Brain pericyte (primary cell): ENCODE measurements around the gene PLOD2.
"Not testable (repeated sequence)": the region's sequence is repeated elsewhere in the genome, so short reads cannot be mapped to it uniquely, and the experiment has no call there.

Experiments
- DNase-seq: peaks from one replicate; pipeline ENCODE4 v3.0.0-alpha.2; 2012; ENCODE audit warnings: low read depth, low spot score

PLOD2 gene

GRCh38 chr3:146139586-146140110 is 21.3 kb downstream of the PLOD2 start:
- DNase-seq: no peak

GRCh38 chr3:146138902-146139301 is 22.1 kb downstream of the PLOD2 start:
- DNase-seq: no peak

GRCh38 chr3:146136647-146137046 is 24.3 kb downstream of the PLOD2 start:
- DNase-seq: no peak

DNA sequence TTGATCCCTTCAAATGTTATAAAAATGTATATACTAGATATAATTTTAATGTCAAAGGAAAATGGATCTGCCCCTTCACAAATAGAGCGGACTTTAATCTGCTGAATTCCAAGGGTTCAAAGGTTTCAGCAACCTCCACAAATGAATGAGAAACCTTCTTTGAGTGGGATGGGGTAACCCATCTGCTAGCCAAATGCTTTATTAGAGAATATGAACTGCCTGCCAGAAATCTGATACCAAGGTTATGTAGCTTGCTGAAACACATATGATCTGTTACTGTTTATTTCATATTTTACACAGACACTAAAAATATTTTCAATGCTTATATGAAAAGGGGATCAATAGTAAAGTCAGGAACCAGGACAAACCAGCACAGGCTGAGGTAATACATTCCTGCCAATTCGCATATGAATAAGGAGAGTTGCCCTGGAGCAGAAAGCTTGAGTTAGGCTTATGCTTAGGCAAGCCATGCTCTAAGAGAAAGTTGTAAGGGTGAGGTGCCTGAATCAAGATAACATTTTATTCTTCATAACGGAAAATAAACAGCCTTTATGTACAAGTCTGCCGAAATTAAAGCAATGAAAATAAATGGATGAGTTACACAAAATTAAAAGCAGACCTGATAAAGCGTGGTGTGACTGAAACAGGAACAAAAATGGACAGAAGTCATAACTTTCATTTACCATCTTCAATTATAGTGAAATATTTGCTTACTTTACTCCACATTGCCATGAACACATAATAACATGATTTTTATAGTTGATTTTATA is 26.5 kb downstream of the PLOD2 start:
- no peak for DNase-seq

DNA sequence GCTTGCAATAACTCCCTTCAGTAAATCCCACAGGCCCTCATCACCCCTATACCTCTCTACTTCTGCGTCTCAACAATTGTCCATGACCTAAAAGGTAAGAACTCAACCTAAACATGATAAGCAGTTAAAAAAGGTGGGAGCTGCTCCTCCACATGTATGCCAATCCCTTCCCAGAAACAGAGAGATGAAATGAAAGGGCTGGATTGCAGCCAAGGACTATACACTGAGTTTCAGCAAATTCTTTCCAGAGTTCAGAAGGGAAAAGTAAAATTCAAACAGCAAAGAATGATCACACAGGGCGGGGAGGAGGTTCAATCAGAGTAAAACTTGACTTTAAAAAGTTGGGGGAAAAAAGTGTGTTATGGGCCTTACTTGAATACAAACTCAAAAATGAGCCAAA is 27.5 kb downstream of the PLOD2 start:
- no peak for DNase-seq

GRCh38 chr3:146131616-146132410 is 29.2 kb downstream of the PLOD2 start:
- no peak for DNase-seq

DNA sequence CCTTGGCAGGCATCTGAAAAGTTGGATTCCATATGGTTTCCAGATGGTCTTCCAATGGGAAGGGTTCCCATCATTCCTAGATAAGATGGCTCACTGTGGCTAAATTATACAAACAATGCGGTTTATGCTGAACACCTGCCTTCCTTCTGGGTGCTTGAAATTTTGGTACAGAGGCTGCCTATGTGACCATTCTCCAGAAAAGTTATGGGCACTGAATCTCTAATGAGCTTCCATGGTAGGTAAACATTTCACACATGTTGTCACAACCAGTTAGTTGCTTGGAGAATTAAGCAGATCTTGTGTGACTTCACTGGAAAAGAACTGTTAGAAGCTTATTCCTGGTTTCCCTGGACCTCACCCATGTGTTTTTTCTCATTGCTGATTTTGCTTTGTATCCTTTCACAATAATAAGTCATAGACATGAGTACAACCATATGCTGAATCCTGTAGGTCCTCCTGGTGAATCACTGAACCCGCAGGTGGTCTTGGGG is 30.1 kb downstream of the PLOD2 start:
- DNase-seq: no peak

DNA sequence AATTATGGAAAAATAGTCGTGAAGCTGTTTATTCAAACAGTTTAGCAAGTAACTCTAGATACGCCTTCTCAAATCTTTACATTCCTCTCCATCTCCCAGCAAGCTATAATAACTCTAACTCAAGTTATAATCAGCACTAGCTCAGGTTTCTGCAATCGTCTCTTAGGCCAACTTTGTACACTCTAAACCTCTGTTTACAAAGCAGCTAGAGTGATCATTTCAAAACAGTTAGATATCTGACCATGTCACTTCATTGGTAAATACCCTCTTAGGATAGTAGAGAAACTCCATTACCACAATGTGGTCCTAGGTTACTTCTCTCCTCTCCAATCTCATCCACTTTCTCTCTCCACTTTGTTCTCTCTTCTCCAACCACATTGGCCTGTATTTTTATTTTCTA is 31.2 kb downstream of the PLOD2 start:
- no peak for DNase-seq

DNA sequence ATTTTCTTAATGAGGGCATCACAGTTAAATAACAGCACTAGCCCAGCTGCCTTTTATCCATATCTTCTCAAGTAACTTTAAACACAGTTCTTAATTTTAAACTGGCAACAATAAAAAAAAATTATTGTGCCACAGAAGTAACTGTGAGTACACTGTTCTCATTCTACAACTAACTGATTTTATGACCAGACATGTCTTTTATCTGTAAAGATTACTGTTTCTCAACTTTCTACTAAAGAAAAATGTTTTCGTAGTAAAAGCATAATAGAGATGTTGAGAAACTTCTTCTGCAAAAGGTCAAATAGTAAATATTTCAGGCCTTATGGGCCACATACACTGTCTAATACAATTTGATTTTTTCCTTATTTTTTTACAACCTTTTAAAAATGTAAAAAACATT is 32.0 kb downstream of the PLOD2 start:
- no peak for DNase-seq

DNA sequence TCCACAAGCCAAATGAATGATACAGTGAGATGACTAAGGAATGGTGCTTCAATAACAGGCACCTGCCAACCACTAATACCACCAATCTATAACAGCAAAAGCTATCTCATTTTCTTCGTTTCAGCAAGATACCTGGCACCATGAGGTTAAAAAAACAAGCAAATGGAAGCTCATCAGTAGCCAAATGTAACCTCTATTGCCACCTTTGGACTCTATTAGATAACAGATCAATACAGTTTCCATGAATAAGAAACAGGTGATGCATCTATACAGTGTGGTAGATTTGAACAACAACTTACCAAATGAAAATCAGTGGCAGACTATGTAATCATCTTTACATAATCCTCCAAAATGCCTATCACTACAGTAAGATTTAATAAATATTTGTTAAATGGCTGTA is 32.8 kb downstream of the PLOD2 start:
- no peak for DNase-seq

DNA sequence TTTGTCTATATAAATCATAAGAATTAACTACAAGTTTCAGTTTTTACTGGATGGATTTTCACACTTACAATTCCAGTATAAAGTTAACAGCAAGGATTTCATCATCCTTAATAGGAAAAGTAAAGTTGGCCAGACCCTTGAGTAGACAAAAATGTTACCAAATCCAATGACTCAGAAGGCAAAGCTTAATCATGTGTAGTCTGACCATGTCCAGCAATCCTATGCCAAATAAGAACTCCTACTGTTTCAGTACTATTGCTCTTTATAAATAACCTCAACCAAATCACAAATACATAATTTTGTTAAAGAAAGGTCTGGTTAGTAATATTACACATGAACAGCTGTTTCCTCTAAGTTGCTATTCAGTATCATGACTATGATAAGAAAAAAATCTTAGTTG is 35.0 kb downstream of the PLOD2 start:
- peak; percentile 67 for DNase-seq

DNA sequence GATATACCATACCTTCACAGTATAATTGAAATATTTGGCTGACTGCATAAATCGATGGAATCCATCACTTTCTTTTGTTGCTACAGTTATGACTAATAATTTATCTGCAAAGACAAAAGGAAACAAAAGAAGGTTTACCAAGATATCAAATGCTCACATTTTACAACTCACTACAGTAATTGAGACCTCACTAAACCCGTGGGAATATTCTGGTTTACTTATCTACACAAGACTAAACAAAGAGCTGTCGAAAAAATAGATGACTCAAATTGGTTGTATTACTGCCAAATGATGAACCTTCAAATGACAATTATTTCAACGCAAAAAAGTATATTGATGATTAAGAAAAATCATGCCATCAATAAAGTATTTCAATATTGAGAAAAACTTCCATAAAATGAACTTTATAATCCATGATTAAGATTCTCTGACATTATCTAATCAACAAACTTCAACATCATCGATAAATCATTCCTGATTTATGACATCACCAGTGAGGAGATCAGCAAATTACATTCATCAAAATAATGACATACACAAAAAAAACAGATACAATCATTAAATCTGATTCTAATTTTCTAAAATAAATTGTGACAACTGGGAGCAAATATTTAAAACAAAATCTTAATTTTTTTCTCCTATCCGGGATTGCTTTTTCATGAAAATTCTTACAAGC is 36.7 kb downstream of the PLOD2 start:
- DNase-seq: no peak

- no peak for DNase-seq
Measured at GRCh38 chr3:146117406-146118285, 43.3 kb downstream of the PLOD2 start.

DNA sequence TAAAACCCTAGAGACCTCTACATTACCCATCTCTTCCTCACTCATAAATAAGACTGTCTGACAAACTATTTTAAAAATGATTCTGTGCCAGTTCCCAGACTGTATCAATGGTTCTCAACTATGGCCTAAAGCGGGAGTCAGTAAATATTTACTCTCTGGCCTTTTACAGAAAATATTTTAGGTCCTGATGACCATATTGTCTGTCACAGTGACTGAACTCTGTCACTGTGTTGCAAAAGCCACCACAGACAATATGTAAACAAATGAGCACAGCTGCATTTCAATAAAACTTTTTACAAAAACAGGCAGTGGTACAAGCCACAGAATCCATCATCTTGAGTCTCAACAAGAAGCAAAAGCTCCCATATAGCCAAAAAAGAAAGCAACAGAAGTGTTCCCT is 45.4 kb downstream of the PLOD2 start:
- no peak for DNase-seq

- not testable (repeated sequence) for DNase-seq
Measured at GRCh38 chr3:146113804-146114203, 47.2 kb downstream of the PLOD2 start.

DNA sequence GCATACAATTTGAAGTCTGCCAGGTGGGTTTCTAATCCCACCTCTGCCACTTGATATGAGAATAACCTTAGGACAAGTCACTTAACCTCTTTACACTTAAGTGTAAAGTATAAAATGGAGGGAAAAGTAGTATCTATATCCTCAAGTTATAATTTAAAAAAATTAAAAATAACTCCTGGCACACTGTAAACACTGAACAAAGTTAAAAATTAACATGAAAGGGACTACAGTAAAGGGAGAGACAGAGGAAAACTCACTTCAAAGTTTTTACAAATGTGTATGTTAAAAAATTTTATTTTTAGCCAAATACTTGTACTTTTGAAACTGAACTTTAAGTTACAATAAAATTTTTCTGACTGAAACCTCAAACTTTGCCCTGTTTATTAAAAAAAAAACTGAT is 49.6 kb downstream of the PLOD2 start:
- DNase-seq: no peak

- DNase-seq: no peak
Measured at GRCh38 chr3:146110161-146110560, 50.8 kb downstream of the PLOD2 start.

- no peak for DNase-seq
Measured at GRCh38 chr3:146106986-146107385, 54.0 kb downstream of the PLOD2 start.

DNA sequence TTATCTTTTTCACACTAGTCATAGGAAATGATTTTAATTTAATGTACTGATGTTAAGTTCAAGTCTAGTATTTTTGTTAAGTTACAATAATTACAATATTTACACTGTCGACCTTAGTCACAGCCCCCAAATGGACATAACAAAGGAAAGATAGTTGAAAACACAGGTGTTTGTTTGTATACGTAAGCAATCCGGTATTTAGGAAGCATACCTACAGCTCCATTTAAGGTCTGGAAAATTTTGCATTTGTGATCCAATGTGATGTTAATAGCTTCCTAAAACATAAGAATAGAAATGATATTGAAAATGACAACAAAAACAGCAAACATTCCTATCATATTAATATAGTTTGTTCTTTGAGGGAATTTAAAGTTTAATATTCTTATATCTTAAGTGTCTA is 56.9 kb downstream of the PLOD2 start:
- no peak for DNase-seq

- DNase-seq: no peak
Measured at GRCh38 chr3:146102885-146103284, 58.1 kb downstream of the PLOD2 start.

- DNase-seq: no peak
Measured at GRCh38 chr3:146101538-146101937, 59.4 kb downstream of the PLOD2 start.
